Ovary (tissue), 3 donors: ENCODE data around the gene CCDC57.

Experiments used
- POLR2A ChIP-seq: fragments of 450-650 bp; IDR thresholded peaks from one replicate; pipeline ENCODE4 v1.6.1; 2017; ENCODE audit warnings: antibody characterized with exemption, mild to moderate bottlenecking, moderate library complexity
- TF ChIP-seq, protein P1 (sequence below), 3 donors: fragments of 450-650 bp in 2 of 3; fragments of 200-600 bp in 1 of 3; IDR thresholded peaks; one replicate each; pipeline versions ENCODE4 v1.5.1 to v1.8.0; 2016 to 2022; ENCODE audit warnings: antibody characterized with exemption in 3 of 3, mild to moderate bottlenecking in 1 of 3
- donor health status: DM: no; HTN: no; CAD: no.

DNA sequence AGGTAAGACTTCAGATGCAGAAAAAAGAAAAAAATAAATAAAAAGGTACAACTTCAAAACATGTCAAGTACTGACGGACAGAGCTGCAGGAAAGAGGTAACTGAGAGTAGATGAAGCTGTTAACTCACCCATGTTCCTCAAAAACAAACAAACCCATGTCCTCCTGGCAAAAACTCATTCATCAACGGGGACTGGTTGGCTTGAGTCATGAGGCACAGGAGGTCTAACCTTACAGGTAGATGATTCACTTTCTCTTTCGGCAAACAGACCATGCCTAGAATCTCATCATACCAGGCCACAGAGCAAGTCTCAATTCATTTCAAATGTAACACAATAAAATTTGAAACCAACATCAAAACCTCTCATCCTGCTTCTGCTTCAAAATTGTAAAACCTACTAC lies 102.3 kb downstream of the CCDC57 start:
- TF ChIP-seq, protein P1, sequence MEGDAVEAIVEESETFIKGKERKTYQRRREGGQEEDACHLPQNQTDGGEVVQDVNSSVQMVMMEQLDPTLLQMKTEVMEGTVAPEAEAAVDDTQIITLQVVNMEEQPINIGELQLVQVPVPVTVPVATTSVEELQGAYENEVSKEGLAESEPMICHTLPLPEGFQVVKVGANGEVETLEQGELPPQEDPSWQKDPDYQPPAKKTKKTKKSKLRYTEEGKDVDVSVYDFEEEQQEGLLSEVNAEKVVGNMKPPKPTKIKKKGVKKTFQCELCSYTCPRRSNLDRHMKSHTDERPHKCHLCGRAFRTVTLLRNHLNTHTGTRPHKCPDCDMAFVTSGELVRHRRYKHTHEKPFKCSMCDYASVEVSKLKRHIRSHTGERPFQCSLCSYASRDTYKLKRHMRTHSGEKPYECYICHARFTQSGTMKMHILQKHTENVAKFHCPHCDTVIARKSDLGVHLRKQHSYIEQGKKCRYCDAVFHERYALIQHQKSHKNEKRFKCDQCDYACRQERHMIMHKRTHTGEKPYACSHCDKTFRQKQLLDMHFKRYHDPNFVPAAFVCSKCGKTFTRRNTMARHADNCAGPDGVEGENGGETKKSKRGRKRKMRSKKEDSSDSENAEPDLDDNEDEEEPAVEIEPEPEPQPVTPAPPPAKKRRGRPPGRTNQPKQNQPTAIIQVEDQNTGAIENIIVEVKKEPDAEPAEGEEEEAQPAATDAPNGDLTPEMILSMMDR (IDR thresholded peaks at IDR 0.05): no peak
- TF ChIP-seq POLR2A: no peak
